SH-SY5Y (cell line): ENCODE results near the gene TSTD1.

Source experiments
- GATA2 ChIP-seq: IDR thresholded peaks from 2 replicates; pipeline ENCODE4 v1.6.1; 2011; ENCODE audit warnings: mild to moderate bottlenecking, low read depth, low read length
- GATA3 ChIP-seq: IDR thresholded peaks from 2 replicates; pipeline ENCODE4 v1.6.1; 2011; ENCODE audit warnings: low read depth, mild to moderate bottlenecking, low read length, moderate library complexity

GRCh38 chr1:161001525-161001924 is 37.2 kb downstream of the TSTD1 start:
- no peak for TF ChIP-seq GATA2
- TF ChIP-seq GATA3 = no peak
